Stomach smooth muscle (tissue), 2 donors: Measurements from ENCODE around the gene MAU2.
"Not testable (repeated sequence)": the region's sequence is repeated elsewhere in the genome, so short reads cannot be mapped to it uniquely, and the experiment has no call there.

Source experiments
- H3K27ac ChIP-seq: one replicate; pipeline ENCODE4 v1.7.0; 2013; ENCODE audit warnings: mild to moderate bottlenecking, low read length, inconsistent platforms
- H3K27me3 ChIP-seq, 2 donors: one replicate each; pipeline ENCODE4 v1.7.0; 2013; ENCODE audit warnings: low read length in 2 of 2; ENCODE audit not compliant: insufficient read depth in 2 of 2, control insufficient read depth in 1 of 2
- H3K36me3 ChIP-seq, 2 donors: one replicate each; pipeline ENCODE4 v1.7.0; 2013; ENCODE audit warnings: low read length in 2 of 2; ENCODE audit not compliant: control insufficient read depth in 2 of 2, insufficient read depth in 2 of 2
- H3K4me1 ChIP-seq: one replicate; pipeline ENCODE4 v1.7.0; 2013; ENCODE audit warnings: low read length; ENCODE audit not compliant: control insufficient read depth, insufficient read depth
- H3K4me3 ChIP-seq, 2 donors: one replicate each; pipeline ENCODE4 v1.7.0; 2013; ENCODE audit warnings: low read length in 2 of 2
- H3K9ac ChIP-seq, 2 donors: one replicate each; pipeline ENCODE4 v1.7.0; 2013; ENCODE audit warnings: low read length in 2 of 2, mild to moderate bottlenecking in 1 of 2
- H3K9me3 ChIP-seq, 2 donors: one replicate each; pipeline ENCODE4 v1.7.0; 2013; ENCODE audit warnings: low read length in 2 of 2; ENCODE audit not compliant: control insufficient read depth in 2 of 2
- donor health status: healthy.
- donor health status: Pancreatic carcinoma.

Gene MAU2

DNA sequence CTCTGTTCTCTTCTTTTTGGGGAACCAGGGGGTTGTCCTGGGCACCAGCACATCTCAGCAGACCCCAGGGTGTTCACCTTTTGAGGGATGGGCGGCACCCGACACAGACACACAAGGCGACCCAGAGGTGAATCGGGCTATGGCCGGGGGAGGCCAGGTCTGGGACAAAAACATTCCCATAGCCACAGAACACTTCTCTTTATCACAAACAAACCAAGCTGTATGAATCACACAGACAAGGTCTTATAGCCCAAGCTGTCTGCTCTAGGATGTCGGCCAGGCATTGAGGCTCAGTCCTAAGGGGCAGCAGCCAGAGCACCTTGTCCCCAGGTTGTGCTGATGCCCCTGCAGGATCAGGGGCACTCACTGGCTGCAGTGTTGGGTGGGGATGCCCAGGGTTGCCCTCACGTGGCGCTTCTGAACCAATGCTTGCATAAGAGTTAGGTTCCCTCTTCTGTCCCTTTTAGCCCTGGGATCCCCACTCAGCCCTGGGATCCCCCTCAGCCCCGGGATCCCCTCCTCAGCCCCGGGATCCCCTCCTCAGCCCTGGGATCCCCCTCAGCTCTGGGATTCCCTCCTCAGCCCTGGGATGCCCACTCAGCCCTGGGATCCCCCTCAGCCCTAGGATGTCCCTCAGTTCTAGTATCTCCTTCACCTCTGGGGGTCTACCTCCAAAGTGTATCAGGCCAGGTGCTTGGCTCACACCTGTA, 26.9 kb downstream of the MAU2 start:
- no peaks in the 10 kb centered on the region for H3K27me3 ChIP-seq
- no peak overlapping the region for H3K9ac ChIP-seq
- H3K9me3 ChIP-seq: no peaks in the 10 kb centered on the region
- no peak overlapping the region for H3K27ac ChIP-seq
- H3K4me1 ChIP-seq: no peaks in the 10 kb centered on the region
- H3K4me3 ChIP-seq: no peak overlapping the region
- H3K36me3 ChIP-seq: peaks cover 64 to 67% of the 10 kb centered on the region in 2 donors

DNA sequence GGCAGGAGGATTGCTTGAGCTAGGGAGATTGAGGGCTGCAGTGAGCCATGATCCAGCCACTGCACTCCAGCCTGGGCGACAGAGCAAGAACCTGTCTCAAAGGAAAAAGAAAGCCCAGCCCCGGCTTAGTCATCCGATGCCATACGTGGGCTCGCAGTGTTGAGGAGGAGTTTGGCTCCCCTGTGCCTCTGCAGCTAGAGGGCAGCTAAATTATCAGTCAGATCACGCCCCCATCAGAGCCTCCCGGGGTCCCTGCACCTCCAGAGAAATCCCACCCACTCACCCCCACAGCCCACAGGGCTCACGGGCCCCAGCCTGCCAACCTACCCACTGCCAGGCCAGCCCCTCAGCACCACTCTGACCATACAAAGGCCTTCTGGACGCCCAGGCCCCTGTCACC, 27.6 kb downstream of the MAU2 start:
- no peaks in the 10 kb centered on the region for H3K9me3 ChIP-seq
- no peak overlapping the region for H3K4me3 ChIP-seq
- H3K27ac ChIP-seq: no peak overlapping the region
- peaks cover 65 to 67% of the 10 kb centered on the region in 2 donors for H3K36me3 ChIP-seq
- H3K27me3 ChIP-seq: no peaks in the 10 kb centered on the region
- H3K4me1 ChIP-seq: no peaks in the 10 kb centered on the region
- H3K9ac ChIP-seq: no peak overlapping the region

DNA sequence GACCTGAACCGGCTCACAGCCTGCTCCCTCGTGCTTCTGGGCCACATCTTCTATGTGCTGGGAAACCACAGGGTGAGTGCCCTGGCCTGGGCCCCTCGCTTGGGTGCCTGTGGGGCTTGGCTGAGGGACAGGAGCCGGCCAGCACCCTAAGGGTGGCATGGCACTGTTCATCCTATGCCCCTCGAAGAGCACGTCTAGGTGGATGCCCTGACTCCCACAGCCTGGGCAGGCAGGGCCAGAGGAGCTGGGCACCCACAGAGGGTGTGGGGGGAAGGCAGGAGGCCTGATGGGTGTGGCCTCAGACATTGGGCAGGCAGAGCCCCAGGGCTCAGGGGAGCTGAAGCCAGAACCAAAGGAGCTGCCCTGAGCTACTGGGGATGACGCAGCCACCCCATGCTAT, 28.7 kb downstream of the MAU2 start:
- H3K4me1 ChIP-seq: no peaks in the 10 kb centered on the region
- no peak overlapping the region for H3K4me3 ChIP-seq
- no peak overlapping the region for H3K9ac ChIP-seq
- H3K27me3 ChIP-seq: no peaks in the 10 kb centered on the region
- H3K27ac ChIP-seq: no peak overlapping the region
- H3K36me3 ChIP-seq: peaks cover 69 to 70% of the 10 kb centered on the region in 2 donors
- no peaks in the 10 kb centered on the region for H3K9me3 ChIP-seq

DNA sequence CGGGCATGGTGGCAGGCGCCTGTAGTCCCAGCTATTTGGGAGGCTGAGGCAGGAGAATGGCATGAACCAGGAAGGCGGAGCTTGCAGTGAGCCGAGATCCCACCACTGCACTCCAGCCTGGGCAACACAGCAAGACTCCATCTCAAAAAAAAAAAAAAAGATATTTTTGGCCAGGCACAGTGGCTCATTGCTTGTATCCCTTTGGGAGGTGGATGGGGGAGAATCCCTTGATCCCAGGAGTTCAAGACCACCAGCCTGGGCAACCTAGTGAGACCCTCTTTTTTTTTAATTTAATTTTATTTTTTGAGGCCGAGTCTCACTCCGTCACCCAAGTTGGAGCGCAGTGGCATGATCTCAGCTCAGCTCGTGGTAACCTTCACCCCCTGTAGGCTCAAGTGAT, 30.1 kb downstream of the MAU2 start:
- not testable (repeated sequence) for H3K27ac ChIP-seq, H3K4me3 ChIP-seq, H3K4me1 ChIP-seq, H3K9me3 ChIP-seq, H3K27me3 ChIP-seq, H3K9ac ChIP-seq
- H3K36me3 ChIP-seq: peaks cover 68 to 70% of the 10 kb centered on the region in 2 donors

DNA sequence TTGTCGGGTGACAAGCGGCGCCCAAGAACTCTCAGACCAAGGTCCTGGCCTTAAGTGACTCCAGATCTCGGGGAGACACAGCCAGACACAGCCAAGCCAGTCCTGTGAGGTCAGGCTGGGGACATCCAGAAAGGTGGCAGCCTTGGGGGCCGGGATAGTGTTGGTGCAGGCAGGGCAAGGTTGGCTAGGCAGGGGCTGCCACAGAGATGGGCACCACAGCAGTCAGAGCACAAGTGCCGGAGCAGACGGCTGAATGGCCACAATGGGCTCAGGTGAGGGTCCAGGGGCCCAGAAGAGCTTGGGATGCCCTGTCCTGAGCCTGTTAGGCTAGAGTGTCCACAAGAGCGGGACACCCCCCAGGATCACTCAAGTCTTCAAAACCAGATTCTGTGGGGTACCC, 32.2 kb downstream of the MAU2 start:
- H3K9ac ChIP-seq: no peak overlapping the region
- no peaks in the 10 kb centered on the region for H3K27me3 ChIP-seq
- H3K9me3 ChIP-seq: no peaks in the 10 kb centered on the region
- no peak overlapping the region for H3K4me3 ChIP-seq
- peaks cover 61 to 71% of the 10 kb centered on the region in 2 donors for H3K36me3 ChIP-seq
- no peak overlapping the region for H3K27ac ChIP-seq
- H3K4me1 ChIP-seq: no peaks in the 10 kb centered on the region

DNA sequence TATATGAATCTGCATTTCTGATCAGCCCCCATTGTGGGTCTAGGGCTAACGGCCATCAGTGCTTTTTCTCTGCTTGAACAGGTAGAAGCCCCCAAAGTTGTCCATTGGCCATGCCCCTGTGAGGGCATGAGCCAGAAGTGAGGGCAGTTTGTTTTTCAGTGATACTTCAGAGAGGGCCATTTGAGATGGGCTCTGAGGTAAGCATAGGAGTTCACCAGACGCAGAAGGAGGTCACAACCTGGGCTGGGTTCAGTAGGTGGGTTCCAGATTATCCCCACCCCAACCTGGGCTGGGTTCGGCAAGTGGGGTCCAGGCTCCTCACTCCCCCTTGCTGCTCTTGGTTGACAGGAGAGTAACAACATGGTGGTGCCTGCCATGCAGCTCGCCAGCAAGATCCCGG, 33.4 kb downstream of the MAU2 start:
- no peaks in the 10 kb centered on the region for H3K4me1 ChIP-seq
- H3K9ac ChIP-seq: no peak overlapping the region
- H3K27me3 ChIP-seq: no peaks in the 10 kb centered on the region
- no peak overlapping the region for H3K4me3 ChIP-seq
- no peaks in the 10 kb centered on the region for H3K9me3 ChIP-seq
- peaks cover 57 to 63% of the 10 kb centered on the region in 2 donors for H3K36me3 ChIP-seq
- no peak overlapping the region for H3K27ac ChIP-seq

DNA sequence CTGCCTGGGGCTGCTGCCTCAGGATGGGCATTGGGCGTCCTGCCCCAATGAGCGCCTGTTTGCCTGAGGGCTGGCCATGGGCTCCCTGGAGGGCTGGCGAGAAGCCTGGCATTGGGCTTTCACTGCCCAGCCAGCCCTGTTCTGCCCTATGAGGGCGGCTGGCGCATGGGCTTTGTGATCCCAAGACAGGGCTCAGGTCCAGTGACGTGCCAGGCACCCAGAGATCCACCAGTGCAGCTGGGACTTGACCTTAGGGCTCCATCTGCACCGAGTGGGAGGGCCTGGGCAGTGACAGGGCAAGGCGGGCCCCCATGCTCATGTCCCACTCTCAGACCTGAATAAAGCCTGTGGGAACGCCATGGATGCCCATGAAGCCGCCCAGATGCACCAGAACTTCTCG, 34.3 kb downstream of the MAU2 start:
- no peak overlapping the region for H3K9ac ChIP-seq
- no peaks in the 10 kb centered on the region for H3K4me1 ChIP-seq
- no peaks in the 10 kb centered on the region for H3K27me3 ChIP-seq
- no peak overlapping the region for H3K4me3 ChIP-seq
- no peaks in the 10 kb centered on the region for H3K9me3 ChIP-seq
- H3K36me3 ChIP-seq: peaks cover 50 to 57% of the 10 kb centered on the region in 2 donors
- no peak overlapping the region for H3K27ac ChIP-seq

DNA sequence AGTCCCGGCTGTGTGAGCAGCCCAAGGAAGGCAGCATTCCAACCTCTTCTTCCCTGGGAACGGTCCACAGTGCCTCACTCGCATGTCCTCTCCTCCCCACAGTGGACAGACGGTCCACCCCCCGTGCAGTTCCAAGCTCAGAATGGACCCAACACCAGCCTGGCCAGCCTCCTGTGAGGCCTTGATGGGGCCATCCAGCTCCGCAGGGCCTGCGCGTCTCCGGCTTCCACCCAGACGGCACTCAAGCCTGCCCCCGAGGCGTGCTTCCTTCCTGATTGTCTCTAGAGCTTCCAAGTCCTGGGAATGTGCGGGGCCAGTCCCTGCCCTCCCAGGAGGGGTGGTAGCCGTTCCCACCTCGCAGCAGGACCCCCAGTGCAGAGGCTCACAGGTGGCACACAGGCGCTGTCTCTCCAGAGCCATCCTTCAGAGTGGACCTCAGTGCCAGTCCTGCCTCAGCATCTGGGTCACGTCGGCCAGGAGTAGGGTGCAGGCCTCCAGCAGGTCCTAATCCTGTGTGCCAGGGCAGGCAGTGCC, 35.0 kb downstream of the MAU2 start:
- H3K36me3 ChIP-seq: peaks cover 50 to 57% of the 10 kb centered on the region in 2 donors

DNA sequence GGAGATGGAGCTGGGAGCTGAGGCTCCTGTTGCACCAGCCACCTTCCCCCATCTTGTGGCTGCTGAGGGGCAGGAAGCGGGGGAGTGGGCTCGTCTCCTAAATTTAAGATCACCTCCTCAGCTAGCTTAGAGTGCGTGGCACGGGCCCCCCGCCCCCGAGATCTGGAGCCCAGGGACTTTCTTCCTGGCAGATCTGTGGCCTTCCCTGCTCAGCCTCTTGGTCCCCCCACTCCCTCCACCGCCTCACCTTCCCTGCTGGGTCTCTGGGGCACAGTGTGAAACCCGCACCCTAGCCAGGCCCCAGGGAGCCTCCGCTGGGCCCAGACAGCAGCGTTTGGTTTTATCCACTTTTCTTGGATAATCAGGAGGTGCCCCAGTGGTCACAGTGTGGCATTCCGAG, 35.9 kb downstream of the MAU2 start:
- H3K27ac ChIP-seq: no peak overlapping the region
- no peak overlapping the region for H3K4me3 ChIP-seq
- peaks cover 50 to 57% of the 10 kb centered on the region in 2 donors for H3K36me3 ChIP-seq
- H3K9ac ChIP-seq: no peak overlapping the region
- no peaks in the 10 kb centered on the region for H3K27me3 ChIP-seq
- H3K9me3 ChIP-seq: no peaks in the 10 kb centered on the region
- no peaks in the 10 kb centered on the region for H3K4me1 ChIP-seq

More for the DNA sequence above, 35.0 kb downstream of the MAU2 start:
- Histone ChIP-seq H3K9ac (no peak overlapping the region), H3K4me3 (no peak overlapping the region), H3K27me3 (no peaks in the 10 kb centered on the region), H3K27ac (no peak overlapping the region), H3K9me3 (no peaks in the 10 kb centered on the region), H3K4me1 (no peaks in the 10 kb centered on the region)

DNA sequence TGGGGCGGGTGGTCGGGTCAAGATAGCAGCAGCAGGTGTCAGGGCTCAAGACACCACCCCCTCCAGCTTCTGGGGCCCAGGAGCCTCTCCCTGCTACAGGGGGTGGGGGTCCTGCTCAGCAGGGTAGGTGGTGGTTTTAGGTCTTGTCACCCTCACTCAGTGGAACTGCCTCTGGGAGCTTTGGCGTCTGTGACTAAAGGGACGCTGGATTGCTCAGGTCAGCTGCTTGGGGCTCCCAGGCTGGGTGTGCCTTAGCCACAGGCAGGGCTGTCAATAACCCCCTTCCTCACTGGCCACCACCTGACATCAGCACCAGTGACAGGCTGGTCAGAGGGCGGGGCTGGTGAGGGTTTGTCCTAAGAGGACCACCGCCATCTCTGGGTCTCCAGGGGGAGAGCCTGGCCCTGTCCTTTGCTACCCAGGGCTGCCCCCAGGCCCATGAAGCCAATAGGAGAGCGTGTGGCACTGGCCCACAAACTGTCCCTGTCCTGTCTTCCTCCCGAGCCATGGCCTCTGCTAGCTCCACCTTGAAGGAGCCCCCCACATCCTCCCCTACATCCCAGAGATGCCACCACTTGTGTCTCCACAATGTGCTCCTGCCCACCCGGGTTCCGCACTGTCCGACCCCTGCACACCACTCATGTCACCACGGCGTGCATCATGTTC, 36.4 kb downstream of the MAU2 start:
- H3K36me3 ChIP-seq: peaks cover 50 to 54% of the 10 kb centered on the region in 2 donors
- no peaks in the 10 kb centered on the region for H3K27me3 ChIP-seq
- no peak overlapping the region for H3K4me3 ChIP-seq
- no peak overlapping the region for H3K9ac ChIP-seq
- no peak overlapping the region for H3K27ac ChIP-seq
- no peaks in the 10 kb centered on the region for H3K4me1 ChIP-seq
- H3K9me3 ChIP-seq: no peaks in the 10 kb centered on the region

DNA sequence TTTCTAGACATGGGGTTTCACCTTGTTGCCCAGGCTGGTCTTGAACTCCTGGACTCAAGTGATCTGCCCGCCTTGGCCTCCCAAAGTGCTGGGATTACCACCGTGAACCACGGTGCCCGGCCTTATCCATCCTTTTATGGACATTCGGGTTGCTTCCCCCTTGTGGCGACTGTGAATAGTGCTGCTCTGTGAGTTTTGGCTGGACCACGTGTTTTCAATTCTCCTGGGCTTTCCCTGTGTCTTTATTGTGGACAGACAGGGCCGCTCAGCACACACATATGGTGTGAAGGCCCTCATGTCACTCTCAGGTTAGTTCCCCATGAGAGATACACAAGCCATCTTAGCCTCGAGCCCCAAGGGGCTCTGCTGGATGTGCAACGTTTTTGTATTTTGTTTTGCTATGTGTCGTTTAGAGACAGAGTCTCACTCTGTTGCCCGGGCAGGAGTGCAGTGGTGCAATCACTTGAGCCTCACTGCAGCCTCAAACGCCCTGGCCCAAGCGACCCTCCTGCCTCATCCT, 40.5 kb downstream of the MAU2 start:
- H3K9me3 ChIP-seq: no peaks in the 10 kb centered on the region
- H3K4me1 ChIP-seq: no peaks in the 10 kb centered on the region
- no peak overlapping the region for H3K27ac ChIP-seq
- H3K36me3 ChIP-seq: peaks cover 12 to 16% of the 10 kb centered on the region in 2 donors
- H3K27me3 ChIP-seq: no peaks in the 10 kb centered on the region
- no peak overlapping the region for H3K4me3 ChIP-seq
- no peak overlapping the region for H3K9ac ChIP-seq
